ENCODE data around the gene METTL17.

GRCh38 chr14:21034707-21035106, 44.9 kb downstream of the METTL17 start, which contains the start of gene RNASE13:
- TF ChIP-seq EP300 (conservative IDR thresholded peaks at IDR 0.05; ENCODE audit: poor library complexity, severe bottlenecking) (no peak), CTCF (IDR thresholded peaks at IDR 0.05; ENCODE audit: poor library complexity, severe bottlenecking) (no peak), EZH2 (IDR thresholded peaks at IDR 0.05; ENCODE audit: borderline replicate concordance, insufficient read depth, low read length, poor library complexity, severe bottlenecking) (no peak), SMC3 (conservative IDR thresholded peaks at IDR 0.05; ENCODE audit: poor library complexity) (no peak), RAD21 (conservative IDR thresholded peaks at IDR 0.05) (no peak), POLR2AphosphoS5 (IDR thresholded peaks at IDR 0.05) (no peak), TAF1 (IDR thresholded peaks at IDR 0.05; ENCODE audit: low read depth) (no peak), MXI1 (conservative IDR thresholded peaks at IDR 0.05; ENCODE audit: poor library complexity, severe bottlenecking) (no peak)
- TF ChIP-seq, protein P1, sequence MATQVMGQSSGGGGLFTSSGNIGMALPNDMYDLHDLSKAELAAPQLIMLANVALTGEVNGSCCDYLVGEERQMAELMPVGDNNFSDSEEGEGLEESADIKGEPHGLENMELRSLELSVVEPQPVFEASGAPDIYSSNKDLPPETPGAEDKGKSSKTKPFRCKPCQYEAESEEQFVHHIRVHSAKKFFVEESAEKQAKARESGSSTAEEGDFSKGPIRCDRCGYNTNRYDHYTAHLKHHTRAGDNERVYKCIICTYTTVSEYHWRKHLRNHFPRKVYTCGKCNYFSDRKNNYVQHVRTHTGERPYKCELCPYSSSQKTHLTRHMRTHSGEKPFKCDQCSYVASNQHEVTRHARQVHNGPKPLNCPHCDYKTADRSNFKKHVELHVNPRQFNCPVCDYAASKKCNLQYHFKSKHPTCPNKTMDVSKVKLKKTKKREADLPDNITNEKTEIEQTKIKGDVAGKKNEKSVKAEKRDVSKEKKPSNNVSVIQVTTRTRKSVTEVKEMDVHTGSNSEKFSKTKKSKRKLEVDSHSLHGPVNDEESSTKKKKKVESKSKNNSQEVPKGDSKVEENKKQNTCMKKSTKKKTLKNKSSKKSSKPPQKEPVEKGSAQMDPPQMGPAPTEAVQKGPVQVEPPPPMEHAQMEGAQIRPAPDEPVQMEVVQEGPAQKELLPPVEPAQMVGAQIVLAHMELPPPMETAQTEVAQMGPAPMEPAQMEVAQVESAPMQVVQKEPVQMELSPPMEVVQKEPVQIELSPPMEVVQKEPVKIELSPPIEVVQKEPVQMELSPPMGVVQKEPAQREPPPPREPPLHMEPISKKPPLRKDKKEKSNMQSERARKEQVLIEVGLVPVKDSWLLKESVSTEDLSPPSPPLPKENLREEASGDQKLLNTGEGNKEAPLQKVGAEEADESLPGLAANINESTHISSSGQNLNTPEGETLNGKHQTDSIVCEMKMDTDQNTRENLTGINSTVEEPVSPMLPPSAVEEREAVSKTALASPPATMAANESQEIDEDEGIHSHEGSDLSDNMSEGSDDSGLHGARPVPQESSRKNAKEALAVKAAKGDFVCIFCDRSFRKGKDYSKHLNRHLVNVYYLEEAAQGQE (IDR thresholded peaks at IDR 0.05; ENCODE audit: borderline replicate concordance) = no peak

All from neural cell (in vitro differentiated cells).